ENCODE results near the gene ZC3H12C.

ZC3H12C gene

GRCh38 chr11:110141812-110142211 is 48.6 kb downstream of the ZC3H12C start:
- TF ChIP-seq CTCF (IDR thresholded peaks at IDR 0.05; ENCODE audit: control insufficient read depth, extremely low read depth, insufficient read depth), result no peak
- DNase-seq (ENCODE audit: low read depth), result no peak
- no peak overlapping the region for H3K4me3 ChIP-seq (ENCODE audit: low read depth, low read length)

GRCh38 chr11:110147962-110148709 is 54.9 kb downstream of the ZC3H12C start:
- no peak for DNase-seq (ENCODE audit: low read depth)
- no peak overlapping the region for H3K4me3 ChIP-seq (ENCODE audit: low read depth, low read length)
- TF ChIP-seq CTCF (IDR thresholded peaks at IDR 0.05; ENCODE audit: control insufficient read depth, extremely low read depth, insufficient read depth), result no peak

GRCh38 chr11:110148775-110149744 is 55.9 kb downstream of the ZC3H12C start:
- no peak overlapping the region for H3K4me3 ChIP-seq (ENCODE audit: low read depth, low read length)
- DNase-seq (ENCODE audit: low read depth), result no peak
- TF ChIP-seq CTCF (IDR thresholded peaks at IDR 0.05; ENCODE audit: control insufficient read depth, extremely low read depth, insufficient read depth), result no peak

GRCh38 chr11:110152199-110152598 is 59.0 kb downstream of the ZC3H12C start:
- DNase-seq (ENCODE audit: low read depth), result no peak
- TF ChIP-seq CTCF (IDR thresholded peaks at IDR 0.05; ENCODE audit: control insufficient read depth, extremely low read depth, insufficient read depth), result no peak
- H3K4me3 ChIP-seq (ENCODE audit: low read depth, low read length), result no peak overlapping the region

GRCh38 chr11:110153474-110153873 is 60.3 kb downstream of the ZC3H12C start:
- DNase-seq (ENCODE audit: low read depth), result no peak
- no peak for TF ChIP-seq CTCF (IDR thresholded peaks at IDR 0.05; ENCODE audit: control insufficient read depth, extremely low read depth, insufficient read depth)
- H3K4me3 ChIP-seq (ENCODE audit: low read depth, low read length), result no peak overlapping the region

- no peak for TF ChIP-seq CTCF (IDR thresholded peaks at IDR 0.05; ENCODE audit: control insufficient read depth, extremely low read depth, insufficient read depth)
- H3K4me3 ChIP-seq (ENCODE audit: low read depth, low read length), result no peak overlapping the region
- DNase-seq (ENCODE audit: low read depth), result no peak
Observed at GRCh38 chr11:110156503-110156902, 63.3 kb downstream of the ZC3H12C start.
